OCI-LY3 (cell line): ENCODE results near the gene HS2ST1.

ENCODE experiments used
- CTCF ChIP-seq: fragments of 200-600, 300-600 bp; sonication (generic); IDR thresholded peaks from 2 replicates; pipeline ENCODE4 v1.5.1; 2014; ENCODE audit warnings: antibody characterized with exemption, low read length, low read depth
- EZH2phosphoT487 ChIP-seq: fragments of 200-600 bp; shearing (Covaris generic); IDR thresholded peaks from 2 replicates; pipeline ENCODE4 v1.6.1; 2018; ENCODE audit warnings: antibody characterized with exemption, mixed run types, low read depth

GRCh38 chr1:86871001-86871400 is 43.4 kb upstream of the HS2ST1 start:
- TF ChIP-seq CTCF (no peak), EZH2phosphoT487 (no peak)
